Osteoblast (primary cell): ENCODE results near the gene TPP1. TPM values are rescaled to one million over a fixed set of nuclear protein-coding genes. Genes with fewer than 3 reads are reported as not detected.

Experiments
- DNase-seq: peaks from one replicate; pipeline ENCODE4 v3.0.0; 2011; ENCODE audit warnings: low spot score, mixed read lengths; ENCODE audit not compliant: insufficient read length; ENCODE audit errors: missing footprints
- H2AFZ ChIP-seq: 2 replicates; pipeline ENCODE4 v1.6.0; 2011; ENCODE audit warnings: mild to moderate bottlenecking, low read length
- H3K27ac ChIP-seq: 2 replicates; pipeline ENCODE4 v1.5.1; 2011; ENCODE audit warnings: mild to moderate bottlenecking, low read depth, low read length, moderate library complexity
- H3K27me3 ChIP-seq: 2 replicates; pipeline ENCODE4 v1.6.0; 2012; ENCODE audit warnings: mild to moderate bottlenecking, control low read depth, inconsistent platforms, low read length, moderate library complexity; ENCODE audit not compliant: insufficient read depth
- H3K36me3 ChIP-seq: 2 replicates; pipeline ENCODE4 v1.5.1; 2011; ENCODE audit warnings: mild to moderate bottlenecking, low read length, control low read depth, moderate library complexity; ENCODE audit not compliant: insufficient read depth
- H3K4me1 ChIP-seq: 2 replicates; pipeline ENCODE4 v1.5.1; 2011; ENCODE audit warnings: mild to moderate bottlenecking, low read length, control low read depth, moderate library complexity; ENCODE audit not compliant: insufficient read depth
- H3K4me2 ChIP-seq: 2 replicates; pipeline ENCODE4 v1.6.0; 2011; ENCODE audit warnings: mild to moderate bottlenecking, low read length; ENCODE audit not compliant: insufficient read depth
- H3K4me3 ChIP-seq: fragments of 200-600 bp; sonication (generic); 3 replicates; pipeline ENCODE4 v1.5.1; 2012; ENCODE audit warnings: mild to moderate bottlenecking, low read length, inconsistent platforms; ENCODE audit not compliant: insufficient read depth
- H3K79me2 ChIP-seq: 2 replicates; pipeline ENCODE4 v1.6.0; 2012; ENCODE audit warnings: mild to moderate bottlenecking, low read length, control low read depth, inconsistent platforms; ENCODE audit not compliant: insufficient read depth
- H3K9me3 ChIP-seq: 2 replicates; pipeline ENCODE4 v1.5.1; 2011; ENCODE audit warnings: low read depth, low read length, control low read depth
- H4K20me1 ChIP-seq: 2 replicates; pipeline ENCODE4 v1.6.0; 2012; ENCODE audit warnings: mild to moderate bottlenecking, low read length, control low read depth; ENCODE audit not compliant: insufficient read depth
- total RNA-seq: library from RNA; depleted of rRNA; stranded (reverse); fragments of >200 nt; gene quantifications from 2 replicates; pipeline ENCODE4 v1.2.3, GENCODE V29; 2012
- TF ChIP-seq, protein P1 (sequence below): IDR thresholded peaks from 2 replicates; pipeline ENCODE4 v1.5.1; 2011; ENCODE audit warnings: mild to moderate bottlenecking, low read depth, low read length, moderate library complexity; ENCODE audit errors: extremely low read depth

TPP1 gene
- total RNA-seq, 1 donor = 127 TPM

DNA sequence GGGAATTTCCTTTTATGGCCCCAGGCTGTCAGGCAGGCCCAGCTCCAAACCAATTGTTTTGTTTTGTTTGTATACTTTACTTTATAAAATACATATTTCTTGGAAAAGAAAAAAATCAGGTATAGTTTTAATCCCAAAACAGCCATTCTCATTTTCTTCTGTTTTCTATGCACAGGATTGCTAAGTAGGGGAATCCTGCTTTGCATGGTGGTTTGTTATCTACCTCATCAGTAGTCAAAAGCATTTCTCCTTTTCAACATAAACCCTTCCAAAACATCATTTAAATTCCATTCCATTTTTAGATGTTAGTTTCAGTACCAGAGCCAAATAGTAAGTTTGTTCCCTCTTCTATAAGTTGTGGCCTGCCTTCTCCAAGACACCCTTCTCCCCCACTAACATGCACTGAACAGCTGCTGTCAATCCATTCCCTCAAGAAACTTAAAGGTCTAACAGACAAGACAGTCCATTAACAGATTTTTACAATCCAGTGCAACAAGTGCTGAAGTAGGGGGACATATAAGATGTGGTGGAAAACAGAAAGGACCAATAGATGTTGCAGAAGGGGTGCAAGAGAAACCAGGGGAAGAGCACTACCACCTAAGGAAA lies 11.9 kb downstream of the TPP1 start:
- H3K27me3 ChIP-seq = no peaks in the 10 kb centered on the region
- H3K27ac ChIP-seq = peak overlapping the region; percentile 41
- TF ChIP-seq, protein P1, sequence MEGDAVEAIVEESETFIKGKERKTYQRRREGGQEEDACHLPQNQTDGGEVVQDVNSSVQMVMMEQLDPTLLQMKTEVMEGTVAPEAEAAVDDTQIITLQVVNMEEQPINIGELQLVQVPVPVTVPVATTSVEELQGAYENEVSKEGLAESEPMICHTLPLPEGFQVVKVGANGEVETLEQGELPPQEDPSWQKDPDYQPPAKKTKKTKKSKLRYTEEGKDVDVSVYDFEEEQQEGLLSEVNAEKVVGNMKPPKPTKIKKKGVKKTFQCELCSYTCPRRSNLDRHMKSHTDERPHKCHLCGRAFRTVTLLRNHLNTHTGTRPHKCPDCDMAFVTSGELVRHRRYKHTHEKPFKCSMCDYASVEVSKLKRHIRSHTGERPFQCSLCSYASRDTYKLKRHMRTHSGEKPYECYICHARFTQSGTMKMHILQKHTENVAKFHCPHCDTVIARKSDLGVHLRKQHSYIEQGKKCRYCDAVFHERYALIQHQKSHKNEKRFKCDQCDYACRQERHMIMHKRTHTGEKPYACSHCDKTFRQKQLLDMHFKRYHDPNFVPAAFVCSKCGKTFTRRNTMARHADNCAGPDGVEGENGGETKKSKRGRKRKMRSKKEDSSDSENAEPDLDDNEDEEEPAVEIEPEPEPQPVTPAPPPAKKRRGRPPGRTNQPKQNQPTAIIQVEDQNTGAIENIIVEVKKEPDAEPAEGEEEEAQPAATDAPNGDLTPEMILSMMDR = no peak
- no peak overlapping the region for H3K4me3 ChIP-seq
- peak overlapping the region; percentile 93 for H3K4me2 ChIP-seq
- H4K20me1 ChIP-seq = peaks cover 15% of the 10 kb centered on the region
- no peak overlapping the region for H2AFZ ChIP-seq
- no peak for DNase-seq
- H3K79me2 ChIP-seq = peaks cover 85% of the 10 kb centered on the region
- H3K4me1 ChIP-seq = peaks cover 62% of the 10 kb centered on the region
- peaks cover 43% of the 10 kb centered on the region for H3K36me3 ChIP-seq
- no peaks in the 10 kb centered on the region for H3K9me3 ChIP-seq

DNA sequence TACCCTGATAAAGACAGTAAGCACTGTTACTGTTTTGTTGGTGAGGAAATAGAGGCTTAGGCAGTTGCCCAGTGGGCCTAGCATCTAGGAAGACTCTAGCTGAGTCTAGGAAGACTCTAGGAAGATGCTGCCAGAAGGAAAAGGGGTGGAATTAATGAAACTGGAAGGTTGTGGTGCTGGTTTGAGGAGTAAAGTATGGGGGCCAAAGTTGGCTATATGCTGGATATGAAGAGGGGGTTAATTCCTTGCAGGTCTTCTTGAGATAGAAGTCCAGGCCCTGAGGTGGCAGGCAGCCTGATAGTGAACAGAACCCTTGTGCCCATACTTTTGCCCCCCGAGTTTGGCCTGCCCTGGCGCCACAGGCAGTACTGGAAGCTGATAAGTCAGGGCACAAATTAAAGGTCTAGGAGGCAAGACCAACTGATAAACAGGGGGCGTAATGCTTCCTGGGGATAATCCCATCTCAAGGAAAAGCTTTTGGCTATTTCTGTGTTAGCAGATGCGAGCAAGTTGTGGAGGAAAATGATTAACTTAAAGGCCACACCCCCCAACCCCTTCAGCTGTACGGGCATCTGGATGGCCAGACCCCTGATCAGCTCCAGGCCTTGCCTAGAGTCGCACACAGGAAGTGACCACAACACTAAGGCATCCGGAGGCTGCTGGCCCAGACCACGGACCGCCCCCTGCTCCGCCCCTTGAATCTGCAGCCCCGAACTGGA lies 12.6 kb downstream of the TPP1 start:
- Histone ChIP-seq H2AFZ (no peak overlapping the region), H3K79me2 (peaks cover 90% of the 10 kb centered on the region), H3K4me3 (peak overlapping the region; percentile 96), H3K4me1 (peaks cover 68% of the 10 kb centered on the region), H3K4me2 (peak overlapping the region; percentile 93), H3K36me3 (peaks cover 46% of the 10 kb centered on the region), H3K9me3 (no peaks in the 10 kb centered on the region), H3K27ac (peak overlapping the region; percentile 79), H3K27me3 (no peaks in the 10 kb centered on the region), H4K20me1 (peaks cover 22% of the 10 kb centered on the region)
- peak; percentile 98 for DNase-seq
- TF ChIP-seq, protein P1 = no peak

DNA sequence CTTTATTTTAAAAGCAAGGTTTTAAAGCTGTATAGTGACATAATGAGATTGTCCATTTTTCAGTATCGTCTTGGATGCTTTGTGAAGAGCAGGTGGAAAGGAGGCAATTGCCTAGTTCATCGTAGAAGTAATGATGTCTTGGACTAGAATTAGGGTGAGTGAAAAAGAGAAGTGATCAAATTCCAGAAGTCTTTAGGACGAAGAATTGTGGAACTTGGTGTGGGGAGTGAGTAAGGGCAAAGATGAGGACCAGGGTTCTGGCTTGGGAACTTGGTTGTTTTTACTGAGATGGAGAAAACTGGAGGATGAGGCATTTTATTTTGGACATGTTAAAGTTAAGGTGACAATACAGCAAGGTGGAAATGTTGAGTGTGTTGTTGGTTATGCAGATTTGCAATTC lies 14.4 kb downstream of the TPP1 start:
- Histone ChIP-seq H3K9me3 (no peaks in the 10 kb centered on the region), H3K79me2 (peaks cover 90% of the 10 kb centered on the region), H3K36me3 (peaks cover 47% of the 10 kb centered on the region), H4K20me1 (peaks cover 17% of the 10 kb centered on the region), H3K4me1 (peaks cover 61% of the 10 kb centered on the region), H3K4me2 (peak overlapping the region; percentile 93), H2AFZ (no peak overlapping the region), H3K4me3 (peak overlapping the region; percentile 96), H3K27me3 (no peaks in the 10 kb centered on the region), H3K27ac (peak overlapping the region; percentile 71)
- DNase-seq = no peak
- TF ChIP-seq, protein P1 = no peak

DNA sequence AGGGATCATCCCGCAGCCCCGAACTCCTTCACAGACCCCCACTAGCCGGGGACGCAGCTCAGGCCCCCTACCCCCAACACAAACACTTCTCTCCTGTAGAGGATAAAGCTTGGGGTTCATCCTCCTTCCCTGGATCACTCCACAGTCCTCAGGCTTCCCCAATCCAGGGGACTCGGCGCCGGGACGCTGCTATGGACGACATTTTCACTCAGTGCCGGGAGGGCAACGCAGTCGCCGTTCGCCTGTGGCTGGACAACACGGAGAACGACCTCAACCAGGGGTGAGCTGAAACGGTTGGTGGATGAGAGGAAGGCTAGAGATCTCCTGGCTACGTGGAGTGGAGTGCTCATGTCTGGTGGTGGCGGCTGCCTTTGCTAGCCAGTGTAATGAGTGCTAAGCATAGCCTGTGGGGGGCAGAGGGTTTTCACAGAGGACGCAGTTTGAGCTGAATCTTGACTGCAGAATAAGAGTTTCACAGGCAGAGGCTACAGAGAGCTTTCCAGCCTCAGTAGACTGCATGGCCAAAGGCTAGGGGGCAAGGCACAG lies 15.1 kb downstream of the TPP1 start:
- Histone ChIP-seq H3K27me3 (no peaks in the 10 kb centered on the region), H3K27ac (peak overlapping the region; percentile 71), H3K36me3 (peaks cover 47% of the 10 kb centered on the region), H3K4me2 (peak overlapping the region; percentile 93), H3K4me1 (peaks cover 56% of the 10 kb centered on the region), H4K20me1 (peaks cover 17% of the 10 kb centered on the region), H2AFZ (peak overlapping the region; percentile 86), H3K9me3 (no peaks in the 10 kb centered on the region), H3K4me3 (peak overlapping the region; percentile 96), H3K79me2 (peaks cover 90% of the 10 kb centered on the region)
- TF ChIP-seq, protein P1 = peak; percentile 22
- peak; percentile 96 for DNase-seq
